CD4-positive, alpha-beta T cell (primary cell): ENCODE results near the gene FBRS. TPM values are rescaled to one million over a fixed set of nuclear protein-coding genes. Genes with fewer than 3 reads are reported as not detected.

Source experiments
- ATAC-seq: fragments of 200-7000 bp; cut with Tn5 transposase; one replicate; pipeline ENCODE4 v1.10.0; 2022; ENCODE audit warnings: mild to moderate bottlenecking; ENCODE audit not compliant: poor library complexity
- CTCF ChIA-PET: fragments of 350-600 bp; sonication (Branson Sonifier 250); formaldehyde crosslinking; loops from one replicate; lab custom pipeline; 2021; ENCODE audit warnings: antibody characterized with exemption, inconsistent platforms; lab: Charles Lee
- POLR2A ChIA-PET: fragments of 350-600 bp; sonication (Branson Sonifier 250); formaldehyde crosslinking; loops from one replicate; lab custom pipeline; 2021; ENCODE audit warnings: antibody characterized with exemption, inconsistent platforms; lab: Charles Lee
- DNase-seq, 14 experiments: peaks; one replicate each; pipeline ENCODE4 v3.0.0-alpha.2; 2013 to 2020; ENCODE audit warnings: mixed read lengths in 2 of 14
- H3K27ac ChIP-seq, 2 donors: one replicate each; pipeline versions ENCODE4 v1.5.1 to v1.7.0; 2013; ENCODE audit warnings: low read length in 2 of 2, low read depth in 1 of 2, mild to moderate bottlenecking in 1 of 2
- H3K27me3 ChIP-seq, 2 experiments: 1 replicate in 1 of 2; 2 replicates in 1 of 2; pipeline versions ENCODE4 v1.6.1 to v1.7.0; 2013; ENCODE audit warnings: low read length in 2 of 2, control low read depth in 1 of 2, mild to moderate bottlenecking in 1 of 2, moderate library complexity in 1 of 2; ENCODE audit not compliant: insufficient read depth in 2 of 2, control insufficient read depth in 1 of 2
- H3K36me3 ChIP-seq: one replicate; pipeline ENCODE4 v1.6.1; 2013; ENCODE audit warnings: low read length, control low read depth; ENCODE audit not compliant: insufficient read depth
- H3K4me1 ChIP-seq: one replicate; pipeline ENCODE4 v1.6.1; 2013; ENCODE audit warnings: low read length, control low read depth; ENCODE audit not compliant: insufficient read depth
- H3K4me3 ChIP-seq: one replicate; pipeline ENCODE4 v1.5.1; 2013; ENCODE audit warnings: mild to moderate bottlenecking, low read length, moderate library complexity
- H3K9me3 ChIP-seq, 2 experiments: 1 replicate in 1 of 2; 2 replicates in 1 of 2; pipeline versions ENCODE4 v1.6.1 to v1.7.0; 2013; ENCODE audit warnings: low read length in 2 of 2, mild to moderate bottlenecking in 2 of 2, control low read depth in 1 of 2, moderate library complexity in 1 of 2; ENCODE audit not compliant: control insufficient read depth in 1 of 2, insufficient read depth in 1 of 2
- H3K27ac Mint-ChIP-seq: one replicate; pipeline ENCODE4 v1.8.0; 2020; ENCODE audit warnings: mixed read lengths
- H3K27me3 Mint-ChIP-seq: one replicate; pipeline ENCODE4 v1.8.0; 2021; ENCODE audit warnings: mixed read lengths
- H3K36me3 Mint-ChIP-seq: one replicate; pipeline ENCODE4 v1.8.0; 2021; ENCODE audit warnings: low read depth, mixed read lengths
- H3K4me1 Mint-ChIP-seq: one replicate; pipeline ENCODE4 v1.8.0; 2021; ENCODE audit warnings: low read depth, mixed read lengths
- H3K4me3 Mint-ChIP-seq: one replicate; pipeline ENCODE4 v1.8.0; 2020; ENCODE audit warnings: mild to moderate bottlenecking, mixed read lengths
- H3K9me3 Mint-ChIP-seq: one replicate; pipeline ENCODE4 v1.8.0; 2020; ENCODE audit warnings: mixed read lengths
- intact Hi-C, 2 experiments: fragments of 100-400 bp; cut with DNase I in 1 of 2; cut with micrococcal nuclease in 1 of 2; formaldehyde crosslinking; loops; one replicate each; pipeline versions ENCODE4 v1.15.1 to v1.9.0; 2023 to 2025; cut with DNase I, micrococcal nuclease
- total RNA-seq, 174 experiments: library from RNA in 2 of 174; stranded (reverse) in 2 of 174; gene quantifications; one replicate each; pipeline ENCODE4 v1.2.3 and lab custom pipeline; 2021 to 2026
- TF ChIP-seq, protein P1 (sequence below): fragments of 200-600 bp; IDR thresholded peaks from one replicate; pipeline ENCODE4 v1.8.0; 2022; ENCODE audit warnings: antibody characterized with exemption, mild to moderate bottlenecking

FBRS gene
- total RNA-seq, 2 experiments from 2014 or later = 162 to 163 TPM

- Histone ChIP-seq H3K4me1 (peaks cover 51% of the 10 kb centered on the region), H3K27me3 (no peaks in the 10 kb centered on the region), H3K4me3 (no peak overlapping the region), H3K27ac (no peak overlapping the region), H3K9me3 (no peaks in the 10 kb centered on the region), H3K36me3 (peaks cover 95% of the 10 kb centered on the region)
- CTCF ChIA-PET = interaction anchor here (1.6 kb wide), 1 partner anchor 28 kb away, joined by 7 read pairs; no protein-coding TSS in a partner anchor
- TF ChIP-seq, protein P1, sequence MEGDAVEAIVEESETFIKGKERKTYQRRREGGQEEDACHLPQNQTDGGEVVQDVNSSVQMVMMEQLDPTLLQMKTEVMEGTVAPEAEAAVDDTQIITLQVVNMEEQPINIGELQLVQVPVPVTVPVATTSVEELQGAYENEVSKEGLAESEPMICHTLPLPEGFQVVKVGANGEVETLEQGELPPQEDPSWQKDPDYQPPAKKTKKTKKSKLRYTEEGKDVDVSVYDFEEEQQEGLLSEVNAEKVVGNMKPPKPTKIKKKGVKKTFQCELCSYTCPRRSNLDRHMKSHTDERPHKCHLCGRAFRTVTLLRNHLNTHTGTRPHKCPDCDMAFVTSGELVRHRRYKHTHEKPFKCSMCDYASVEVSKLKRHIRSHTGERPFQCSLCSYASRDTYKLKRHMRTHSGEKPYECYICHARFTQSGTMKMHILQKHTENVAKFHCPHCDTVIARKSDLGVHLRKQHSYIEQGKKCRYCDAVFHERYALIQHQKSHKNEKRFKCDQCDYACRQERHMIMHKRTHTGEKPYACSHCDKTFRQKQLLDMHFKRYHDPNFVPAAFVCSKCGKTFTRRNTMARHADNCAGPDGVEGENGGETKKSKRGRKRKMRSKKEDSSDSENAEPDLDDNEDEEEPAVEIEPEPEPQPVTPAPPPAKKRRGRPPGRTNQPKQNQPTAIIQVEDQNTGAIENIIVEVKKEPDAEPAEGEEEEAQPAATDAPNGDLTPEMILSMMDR = no peak
- Mint-ChIP-seq H3K27ac (no peak overlapping the region), H3K9me3 (no peaks in the 10 kb centered on the region), H3K4me3 (no peak overlapping the region), H3K27me3 (no peaks in the 10 kb centered on the region), H3K4me1 (peaks cover 32% of the 10 kb centered on the region), H3K36me3 (peaks cover 72% of the 10 kb centered on the region)
- DNase-seq (peak in 1 of 14 experiments; percentile 20), ATAC-seq (no peak)
- POLR2A ChIA-PET = interaction anchor here (0.9 kb wide), 1 partner anchor 9 kb away, joined by 3 read pairs; no protein-coding TSS in a partner anchor
- intact Hi-C loops = no loop called here
These were observed 7.1 kb downstream of the FBRS start for GRCh38 chr16:30665155-30665829.

DNA sequence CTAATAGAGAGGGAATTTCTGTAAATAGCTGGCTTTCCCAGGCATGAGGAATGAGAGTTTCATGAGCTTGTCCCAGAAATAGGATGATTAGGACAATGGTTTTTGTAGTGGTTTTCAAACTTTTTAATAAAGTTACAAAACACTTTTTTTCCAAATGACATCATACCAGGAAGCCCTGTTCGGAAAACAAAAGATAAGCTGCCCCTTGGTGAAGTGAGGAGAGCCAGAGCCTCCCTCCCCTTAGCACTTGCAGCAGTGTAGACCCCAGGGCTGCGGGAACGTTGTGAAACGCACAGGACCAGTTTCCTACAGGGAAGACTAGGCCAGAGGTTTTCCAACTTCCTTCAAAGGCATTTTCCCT, 7.6 kb downstream of the FBRS start:
- TF ChIP-seq, protein P1 = no peak
- H3K4me1 ChIP-seq = peaks cover 46% of the 10 kb centered on the region
- ChIA-PET POLR2A (interaction anchor here (0.9 kb wide), 1 partner anchor 9 kb away, joined by 3 read pairs; no protein-coding TSS in a partner anchor), CTCF (interaction anchor here (1.6 kb wide), 1 partner anchor 28 kb away, joined by 7 read pairs; no protein-coding TSS in a partner anchor)
- no peaks in the 10 kb centered on the region for H3K9me3 Mint-ChIP-seq
- peaks cover 27% of the 10 kb centered on the region for H3K4me1 Mint-ChIP-seq
- intact Hi-C loops = no loop called here
- H3K36me3 Mint-ChIP-seq = peaks cover 72% of the 10 kb centered on the region
- H3K9me3 ChIP-seq = no peaks in the 10 kb centered on the region
- ATAC-seq (no peak), DNase-seq (no peak)
- H3K4me3 ChIP-seq = no peak overlapping the region
- H3K27ac Mint-ChIP-seq = no peak overlapping the region
- no peaks in the 10 kb centered on the region for H3K27me3 Mint-ChIP-seq
- peaks cover 96% of the 10 kb centered on the region for H3K36me3 ChIP-seq
- no peaks in the 10 kb centered on the region for H3K27me3 ChIP-seq
- no peak overlapping the region for H3K27ac ChIP-seq
- H3K4me3 Mint-ChIP-seq = no peak overlapping the region

DNA sequence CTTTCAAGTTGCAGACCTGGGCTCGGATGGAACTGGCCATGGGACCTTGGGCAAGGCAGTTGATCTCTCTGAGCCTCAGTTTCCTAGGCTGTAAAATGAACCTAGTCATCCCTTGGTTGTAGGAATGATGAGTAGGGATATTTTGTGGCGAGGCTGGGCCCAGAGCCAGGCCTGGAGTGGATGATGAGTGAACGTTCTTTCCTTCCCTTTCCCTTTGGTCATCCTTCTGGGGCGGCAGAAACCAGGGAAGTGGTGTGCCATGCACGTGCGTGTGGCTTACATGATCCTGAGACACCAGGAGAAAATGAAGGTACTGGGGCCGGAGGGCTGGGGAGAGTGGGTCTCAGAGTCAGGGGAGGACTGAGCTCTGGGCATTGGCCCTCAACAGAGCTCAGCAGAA, 8.4 kb downstream of the FBRS start:
- Histone ChIP-seq H3K36me3 (peaks cover 89% of the 10 kb centered on the region), H3K4me3 (no peak overlapping the region), H3K27me3 (no peaks in the 10 kb centered on the region), H3K4me1 (peaks cover 38% of the 10 kb centered on the region), H3K27ac (no peak overlapping the region), H3K9me3 (no peaks in the 10 kb centered on the region)
- peaks cover 18% of the 10 kb centered on the region for H3K4me1 Mint-ChIP-seq
- ChIA-PET POLR2A (interaction anchor here (2.4 kb wide), 1 partner anchor 8 kb away, joined by 9 read pairs; the partner anchor contains the start of gene FBRS), CTCF (interaction anchor here (0.9 kb wide), 1 partner anchor 16 kb away, joined by 3 read pairs; the partner anchor contains the start of gene PRR14)
- H3K9me3 Mint-ChIP-seq = no peaks in the 10 kb centered on the region
- H3K27ac Mint-ChIP-seq = no peak overlapping the region
- peaks cover 66% of the 10 kb centered on the region for H3K36me3 Mint-ChIP-seq
- DNase-seq (no peak), ATAC-seq (no peak)
- TF ChIP-seq, protein P1 = no peak
- no peaks in the 10 kb centered on the region for H3K27me3 Mint-ChIP-seq
- no peak overlapping the region for H3K4me3 Mint-ChIP-seq
- intact Hi-C loops = no loop called here
